Activated T-helper 9 cell treated with anti-CD3 and anti-CD28 coated beads, Interleukin-2, amount 50 U/mL, for 16 hours (primary cell): ENCODE results near the gene GSTA1.
"Not testable (repeated sequence)": the region's sequence is repeated elsewhere in the genome, so short reads cannot be mapped to it uniquely, and the experiment has no call there.

Experiments
- DNase-seq: peaks from one replicate; pipeline ENCODE4 v3.0.0-alpha.2; 2020; ENCODE audit warnings: low read depth

GSTA1 gene

GRCh38 chr6:52808660-52809059, 5.0 kb upstream of the GSTA1 start:
- no peak for DNase-seq

GRCh38 chr6:52802806-52803205, 810 bp downstream of the GSTA1 start:
- no peak for DNase-seq

GRCh38 chr6:52801188-52801841, 2.3 kb downstream of the GSTA1 start:
- no peak for DNase-seq

- DNase-seq, result not testable (repeated sequence)
Observed at GRCh38 chr6:52799272-52799671, 4.3 kb downstream of the GSTA1 start.

- DNase-seq, result not testable (repeated sequence)
Observed at GRCh38 chr6:52794366-52794765, 9.2 kb downstream of the GSTA1 start.

GRCh38 chr6:52790861-52791260, 12.8 kb downstream of the GSTA1 start:
- no peak for DNase-seq

GRCh38 chr6:52789658-52790057, 14.0 kb downstream of the GSTA1 start:
- DNase-seq, result not testable (repeated sequence)

GRCh38 chr6:52788478-52788877, 15.1 kb downstream of the GSTA1 start:
- DNase-seq, result no peak

- no peak for DNase-seq
Observed at GRCh38 chr6:52787917-52788316, 15.7 kb downstream of the GSTA1 start.

- no peak for DNase-seq
Observed at GRCh38 chr6:52786249-52786956, 17.2 kb downstream of the GSTA1 start.

- not testable (repeated sequence) for DNase-seq
Observed at GRCh38 chr6:52782696-52783274, 20.8 kb downstream of the GSTA1 start.

GRCh38 chr6:52782209-52782608, 21.4 kb downstream of the GSTA1 start:
- not testable (repeated sequence) for DNase-seq

- no peak for DNase-seq
Observed at GRCh38 chr6:52779237-52779636, 24.4 kb downstream of the GSTA1 start.

- not testable (repeated sequence) for DNase-seq
Observed at GRCh38 chr6:52776711-52777351, 26.8 kb downstream of the GSTA1 start.

GRCh38 chr6:52769399-52769798, 34.2 kb downstream of the GSTA1 start:
- DNase-seq, result not testable (repeated sequence)

GRCh38 chr6:52767658-52768057, 36.0 kb downstream of the GSTA1 start:
- not testable (repeated sequence) for DNase-seq

- DNase-seq, result not testable (repeated sequence)
Observed at GRCh38 chr6:52763322-52763916, 40.2 kb downstream of the GSTA1 start, which contains the start of gene GSTA2. GSTA2 (minus strand) TSS chr6:52763475; CDS start chr6:52757947, 5,528 bp downstream.

- not testable (repeated sequence) for DNase-seq
Observed at GRCh38 chr6:52761673-52762491, 41.7 kb downstream of the GSTA1 start.

GRCh38 chr6:52760105-52760765, 43.4 kb downstream of the GSTA1 start:
- DNase-seq, result no peak

- no peak for DNase-seq
Observed at GRCh38 chr6:52759085-52759484, 44.5 kb downstream of the GSTA1 start.
